Keratinocyte (primary cell): ENCODE data around the gene KLHL36.

Experiments
- EZH2 ChIP-seq: IDR thresholded peaks from one replicate; pipeline ENCODE4 v1.6.1; 2012; ENCODE audit warnings: inconsistent platforms, mild to moderate bottlenecking, low read length, moderate library complexity
- TF ChIP-seq, protein P1 (sequence below), 3 experiments: IDR thresholded peaks in 1 of 3; conservative IDR thresholded peaks in 1 of 3; optimal IDR thresholded peaks in 1 of 3; 2 replicates in 2 of 3; 3 replicates in 1 of 3; pipeline versions ENCODE3 to v1.5.1; 2011; ENCODE audit warnings: low read length in 3 of 3, mild to moderate bottlenecking in 3 of 3, moderate library complexity in 2 of 3, control low read depth in 1 of 3, inconsistent platforms in 1 of 3; ENCODE audit not compliant: insufficient read depth in 2 of 3; ENCODE audit errors: extremely low read depth in 1 of 3

DNA sequence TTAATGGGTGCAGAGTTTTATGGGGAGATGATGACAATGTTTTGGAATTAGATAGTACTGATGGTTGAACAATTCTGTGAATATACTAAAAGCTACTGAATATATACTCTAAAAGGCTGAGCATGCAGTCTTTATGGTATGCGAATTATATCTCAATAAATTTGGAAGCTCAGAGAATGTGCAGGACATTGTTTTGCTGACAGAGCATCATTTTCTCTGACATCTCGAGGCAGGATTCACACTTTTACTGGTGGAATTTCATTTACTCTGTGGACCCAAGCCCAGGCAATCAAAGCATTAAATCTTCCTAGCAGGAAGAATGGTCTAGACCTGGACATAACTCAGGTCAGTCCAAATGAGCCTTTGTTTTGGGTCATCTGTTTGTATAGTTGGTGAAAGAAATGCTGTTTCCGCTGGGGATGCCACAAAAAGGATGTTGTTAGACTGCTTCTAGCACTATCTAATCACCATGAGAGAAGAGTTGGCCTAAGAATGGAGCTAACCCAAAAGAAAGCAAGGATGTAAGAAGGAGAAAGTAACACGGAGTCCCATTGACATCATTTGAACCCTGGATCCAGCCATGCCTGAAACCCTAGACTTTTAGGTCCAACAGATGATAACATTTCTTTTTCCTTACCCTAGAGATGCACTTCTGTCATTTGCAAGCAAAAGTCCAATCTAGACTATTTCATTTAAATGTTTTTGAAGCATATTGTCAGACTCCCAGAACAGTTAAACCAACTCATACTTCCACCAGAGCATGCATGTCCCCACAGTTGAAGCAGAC, 32.7 kb downstream of the KLHL36 start:
- TF ChIP-seq, protein P1, sequence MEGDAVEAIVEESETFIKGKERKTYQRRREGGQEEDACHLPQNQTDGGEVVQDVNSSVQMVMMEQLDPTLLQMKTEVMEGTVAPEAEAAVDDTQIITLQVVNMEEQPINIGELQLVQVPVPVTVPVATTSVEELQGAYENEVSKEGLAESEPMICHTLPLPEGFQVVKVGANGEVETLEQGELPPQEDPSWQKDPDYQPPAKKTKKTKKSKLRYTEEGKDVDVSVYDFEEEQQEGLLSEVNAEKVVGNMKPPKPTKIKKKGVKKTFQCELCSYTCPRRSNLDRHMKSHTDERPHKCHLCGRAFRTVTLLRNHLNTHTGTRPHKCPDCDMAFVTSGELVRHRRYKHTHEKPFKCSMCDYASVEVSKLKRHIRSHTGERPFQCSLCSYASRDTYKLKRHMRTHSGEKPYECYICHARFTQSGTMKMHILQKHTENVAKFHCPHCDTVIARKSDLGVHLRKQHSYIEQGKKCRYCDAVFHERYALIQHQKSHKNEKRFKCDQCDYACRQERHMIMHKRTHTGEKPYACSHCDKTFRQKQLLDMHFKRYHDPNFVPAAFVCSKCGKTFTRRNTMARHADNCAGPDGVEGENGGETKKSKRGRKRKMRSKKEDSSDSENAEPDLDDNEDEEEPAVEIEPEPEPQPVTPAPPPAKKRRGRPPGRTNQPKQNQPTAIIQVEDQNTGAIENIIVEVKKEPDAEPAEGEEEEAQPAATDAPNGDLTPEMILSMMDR (optimal IDR thresholded peaks at IDR 0.05 in 1 of 3, IDR thresholded peaks at IDR 0.05 in 1 of 3, conservative IDR thresholded peaks at IDR 0.05 in 1 of 3; ENCODE audit: extremely low read depth in 1 of 3, insufficient read depth in 2 of 3, low read length in 3 of 3) = no peak
- no peak for TF ChIP-seq EZH2
